NCI-H1417 treated with DMSO at 0.1 percent for 48 hours (cell line): Measurements from ENCODE around the gene TSPAN14.

Experiments used
- DNase-seq: peaks from one replicate; lab custom pipeline; 2025; lab: John Stamatoyannopoulos, UW

The TSPAN14 gene

DNA sequence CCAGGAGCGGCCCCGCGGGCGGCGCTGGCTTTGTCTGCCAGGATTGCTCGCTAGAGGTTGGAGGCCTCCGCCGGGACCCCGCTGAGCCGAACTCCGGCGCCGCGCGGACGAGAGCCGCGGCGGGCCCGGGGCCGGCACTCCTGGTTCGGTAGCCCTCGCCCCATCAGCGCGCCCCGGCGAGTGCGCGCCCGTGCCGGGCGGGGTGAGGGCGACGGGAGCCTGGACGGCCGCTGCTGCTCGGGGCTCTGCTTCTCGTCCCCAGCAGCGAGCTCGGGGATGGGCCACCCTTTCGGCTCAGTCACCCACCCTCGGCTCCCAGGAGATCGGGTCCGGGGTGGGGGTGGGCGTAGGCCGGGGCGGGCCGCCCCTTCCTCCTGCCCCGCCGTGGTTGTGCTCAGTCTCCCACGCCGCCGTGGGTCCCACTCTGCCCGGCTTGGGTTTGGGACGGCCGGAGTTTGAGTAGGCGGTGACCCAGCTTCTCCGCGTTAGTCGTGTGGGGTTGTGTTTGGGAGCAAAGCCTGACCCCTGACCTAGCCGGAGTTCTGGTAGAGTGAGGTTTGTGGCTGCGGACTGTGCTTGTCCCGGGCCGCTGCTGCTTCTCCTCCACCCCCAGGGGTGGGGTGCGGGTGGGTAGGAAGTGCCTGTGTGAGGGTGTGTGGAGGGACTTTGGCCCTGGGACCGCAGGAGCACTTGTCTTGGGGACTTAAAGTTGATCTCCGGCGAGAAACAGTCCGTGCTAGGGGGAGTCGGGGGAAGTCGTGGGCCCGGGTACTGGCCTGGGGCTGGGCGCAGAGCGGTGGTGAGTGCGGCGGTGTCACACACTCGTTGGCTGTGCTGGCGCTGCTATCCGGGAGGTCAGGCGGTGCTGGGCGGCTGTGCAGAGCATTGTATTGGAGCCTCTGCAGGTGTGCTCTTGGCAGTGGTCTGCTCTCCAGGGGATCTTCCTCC is 677 bp downstream of the TSPAN14 start:
- DNase-seq: no peak

DNA sequence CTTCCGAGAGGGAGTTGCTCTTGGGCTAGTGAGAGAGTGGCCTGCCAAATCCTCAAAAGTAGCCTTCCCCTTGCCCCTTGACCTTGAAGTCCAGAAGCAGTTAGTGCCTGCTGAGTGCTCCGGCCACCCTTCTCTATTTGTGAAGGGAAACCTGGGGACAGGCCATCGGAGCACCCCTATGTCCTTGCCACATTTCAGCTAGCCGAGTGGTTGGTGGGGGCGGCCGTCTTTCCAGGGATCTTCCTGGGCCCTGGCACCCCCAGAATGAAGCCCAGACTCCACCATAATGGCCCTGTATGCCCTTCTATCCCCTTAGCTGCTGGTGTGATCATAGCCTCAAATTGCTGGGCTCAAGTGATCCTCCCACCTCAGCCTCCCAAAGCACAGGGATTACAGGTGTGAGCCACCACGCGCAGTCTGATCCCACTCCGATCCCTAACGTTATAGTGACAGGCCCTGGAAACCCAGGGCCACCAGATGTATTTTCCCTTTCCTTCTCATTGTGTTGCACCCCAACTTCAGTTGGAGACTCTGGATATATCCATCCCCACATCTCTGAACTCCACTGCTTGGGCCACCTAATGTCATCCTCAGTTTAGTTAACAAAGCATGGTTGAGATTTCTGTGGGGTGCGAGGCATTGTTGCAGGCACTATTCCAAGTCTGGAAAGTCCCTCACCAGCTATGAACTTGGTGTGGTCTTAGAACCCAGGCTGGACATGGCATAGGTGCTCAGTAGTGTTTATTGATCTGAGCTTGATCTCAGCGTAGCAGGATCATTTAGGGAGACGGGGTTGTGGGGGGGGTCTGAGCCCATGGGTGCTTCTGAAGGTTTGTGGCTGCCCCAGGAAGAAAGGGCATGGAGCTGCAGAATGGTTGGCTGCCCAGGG is 1.6 kb downstream of the TSPAN14 start:
- DNase-seq: no peak

DNA sequence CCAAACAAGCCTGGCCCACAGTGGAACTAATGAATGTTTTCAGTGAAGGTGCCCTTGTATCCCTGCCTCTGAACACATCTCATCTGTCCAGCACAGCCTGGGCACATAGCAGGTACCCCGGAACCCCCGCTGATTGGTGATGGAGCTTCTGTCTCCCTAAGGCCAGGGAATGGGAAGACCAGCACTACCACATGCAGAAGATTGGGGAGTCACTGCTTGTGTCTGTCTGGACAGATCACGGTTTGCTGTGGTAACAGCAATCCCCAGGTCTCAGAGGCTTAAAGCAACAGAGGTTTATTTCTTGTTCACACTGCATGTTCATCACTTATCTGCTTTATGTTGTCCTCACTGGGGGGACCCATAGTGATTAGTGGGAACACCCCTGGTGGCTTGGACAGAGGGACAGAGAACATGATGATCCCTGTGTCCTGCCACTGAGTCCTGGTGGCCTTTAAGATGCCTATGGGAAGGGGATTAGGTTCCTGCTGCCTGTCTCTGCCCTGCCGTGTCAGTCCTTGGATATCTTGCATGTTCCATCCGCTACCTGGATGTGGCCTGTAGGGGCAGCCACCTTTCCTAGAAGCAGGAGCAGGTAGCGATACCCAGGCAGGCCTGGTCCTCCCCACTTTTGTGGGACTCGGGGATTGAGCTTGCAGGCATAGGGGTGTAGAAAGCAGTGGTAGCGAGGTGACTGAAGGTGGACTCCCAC is 3.6 kb downstream of the TSPAN14 start:
- no peak for DNase-seq

DNA sequence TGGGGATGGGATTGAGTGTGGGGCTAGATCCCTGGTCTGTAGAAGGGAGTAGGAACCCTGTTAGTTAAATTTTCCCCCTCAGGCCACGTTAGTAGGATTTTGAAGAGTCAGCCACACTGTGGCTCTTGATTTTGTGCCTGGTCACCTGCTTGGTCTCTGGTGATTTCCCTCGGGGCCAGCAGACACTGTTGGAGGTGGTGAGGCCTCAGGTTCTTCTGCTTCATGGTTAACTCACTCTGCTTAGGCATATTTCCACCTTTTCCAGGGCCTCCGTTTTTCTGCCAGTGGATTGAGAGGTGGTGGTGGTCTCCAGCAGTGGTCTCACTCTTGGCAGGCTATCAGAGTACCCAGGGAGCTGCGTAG is 4.1 kb downstream of the TSPAN14 start:
- DNase-seq: no peak

DNA sequence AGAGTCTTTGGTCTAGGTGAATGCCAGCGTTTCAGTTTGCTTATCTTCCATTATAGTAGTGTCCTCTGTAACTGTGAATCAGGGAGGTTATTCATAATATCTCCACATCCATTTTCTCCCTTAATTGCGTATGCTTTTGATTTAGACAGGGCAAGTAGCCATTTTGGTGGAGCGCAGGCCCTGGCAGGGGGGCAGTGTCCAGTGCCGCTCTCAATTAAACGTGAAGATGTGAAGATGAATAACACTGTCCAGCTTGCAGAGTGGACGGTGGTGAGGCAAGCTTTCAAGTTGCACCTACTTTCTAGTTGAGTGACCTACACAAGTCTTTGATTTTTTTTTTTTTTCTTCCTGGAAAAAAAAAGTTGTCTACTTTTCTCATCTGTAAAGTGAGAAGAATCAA is 4.5 kb downstream of the TSPAN14 start:
- no peak for DNase-seq

DNA sequence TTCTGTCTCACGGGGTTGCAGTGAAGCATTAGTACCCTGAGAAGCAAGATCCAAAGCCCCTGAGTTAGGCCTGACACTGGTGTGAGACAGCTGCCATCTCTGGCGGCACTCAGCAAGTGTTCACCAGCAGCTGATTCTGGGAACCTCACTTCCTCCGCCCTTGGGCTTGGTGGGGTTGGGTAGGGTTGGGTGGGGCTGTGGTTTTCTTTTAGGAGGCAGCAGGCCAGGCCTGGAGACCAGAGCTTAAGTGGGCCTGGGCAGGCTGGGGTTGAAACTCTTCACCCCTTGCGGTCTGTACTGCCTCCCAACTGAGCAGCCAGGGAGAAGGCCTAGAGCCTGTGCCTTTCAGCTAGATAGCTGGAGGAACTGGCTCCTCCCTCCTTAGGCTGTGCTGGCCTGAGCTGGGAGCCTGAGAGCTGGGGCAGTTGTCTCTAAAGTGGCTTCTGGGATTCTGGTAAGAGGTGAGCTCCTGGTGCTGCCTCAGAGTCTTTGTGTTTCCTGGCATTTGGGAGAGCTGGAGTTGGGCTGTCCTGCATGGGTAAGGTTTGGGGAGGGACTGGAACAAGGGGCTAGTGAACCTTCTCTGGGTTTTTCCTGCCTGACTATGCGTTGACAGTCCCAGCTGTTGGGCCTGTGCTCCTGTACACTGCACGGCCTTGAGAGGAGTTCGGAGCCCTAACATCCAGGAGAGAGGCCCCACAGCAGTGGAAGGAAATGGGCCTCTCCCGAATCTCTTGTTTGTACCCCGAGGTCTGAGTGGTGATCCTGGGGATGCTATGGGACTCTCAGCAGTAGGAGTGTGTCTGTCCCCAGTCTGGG is 5.1 kb downstream of the TSPAN14 start:
- DNase-seq: no peak

DNA sequence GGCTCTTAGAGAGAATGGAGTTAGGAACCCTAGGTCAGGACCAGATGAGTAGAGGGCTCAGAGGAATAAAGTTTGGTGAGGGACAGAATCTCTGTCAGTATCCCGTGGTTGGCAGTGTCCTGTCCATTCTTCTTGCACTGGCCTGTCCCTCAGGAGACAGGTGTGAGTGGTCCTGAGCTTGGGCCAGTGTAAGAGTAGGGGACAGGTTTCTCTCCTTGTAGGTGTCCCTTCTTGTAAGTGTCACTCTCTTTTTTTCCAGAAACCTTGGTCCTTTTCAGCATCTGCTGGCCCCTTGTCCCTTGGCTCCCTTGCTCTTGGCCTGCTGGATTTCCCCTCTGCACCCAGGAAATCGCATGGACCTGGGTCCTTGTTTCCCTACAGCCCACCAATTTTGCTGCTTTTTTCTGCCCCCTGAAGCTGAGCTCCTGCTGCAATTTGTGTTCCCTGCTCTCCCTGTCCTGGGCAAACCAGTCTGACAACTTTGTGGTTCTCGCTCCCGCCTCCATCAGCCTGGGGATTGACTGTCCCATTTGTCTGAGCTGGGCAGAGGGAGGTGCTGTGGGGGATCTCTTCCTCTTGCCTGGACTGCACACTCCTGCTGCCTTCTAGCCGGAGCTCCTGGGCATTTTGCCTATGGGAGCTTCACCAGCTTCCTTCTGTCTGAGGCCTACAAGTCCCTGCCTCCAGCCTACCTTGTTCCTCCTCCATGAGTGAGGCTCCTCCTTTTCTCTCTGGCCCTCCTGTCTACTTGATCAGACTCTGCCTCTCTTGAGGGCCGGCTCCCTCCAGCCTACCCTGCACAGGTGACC is 6.5 kb downstream of the TSPAN14 start:
- DNase-seq: no peak

DNA sequence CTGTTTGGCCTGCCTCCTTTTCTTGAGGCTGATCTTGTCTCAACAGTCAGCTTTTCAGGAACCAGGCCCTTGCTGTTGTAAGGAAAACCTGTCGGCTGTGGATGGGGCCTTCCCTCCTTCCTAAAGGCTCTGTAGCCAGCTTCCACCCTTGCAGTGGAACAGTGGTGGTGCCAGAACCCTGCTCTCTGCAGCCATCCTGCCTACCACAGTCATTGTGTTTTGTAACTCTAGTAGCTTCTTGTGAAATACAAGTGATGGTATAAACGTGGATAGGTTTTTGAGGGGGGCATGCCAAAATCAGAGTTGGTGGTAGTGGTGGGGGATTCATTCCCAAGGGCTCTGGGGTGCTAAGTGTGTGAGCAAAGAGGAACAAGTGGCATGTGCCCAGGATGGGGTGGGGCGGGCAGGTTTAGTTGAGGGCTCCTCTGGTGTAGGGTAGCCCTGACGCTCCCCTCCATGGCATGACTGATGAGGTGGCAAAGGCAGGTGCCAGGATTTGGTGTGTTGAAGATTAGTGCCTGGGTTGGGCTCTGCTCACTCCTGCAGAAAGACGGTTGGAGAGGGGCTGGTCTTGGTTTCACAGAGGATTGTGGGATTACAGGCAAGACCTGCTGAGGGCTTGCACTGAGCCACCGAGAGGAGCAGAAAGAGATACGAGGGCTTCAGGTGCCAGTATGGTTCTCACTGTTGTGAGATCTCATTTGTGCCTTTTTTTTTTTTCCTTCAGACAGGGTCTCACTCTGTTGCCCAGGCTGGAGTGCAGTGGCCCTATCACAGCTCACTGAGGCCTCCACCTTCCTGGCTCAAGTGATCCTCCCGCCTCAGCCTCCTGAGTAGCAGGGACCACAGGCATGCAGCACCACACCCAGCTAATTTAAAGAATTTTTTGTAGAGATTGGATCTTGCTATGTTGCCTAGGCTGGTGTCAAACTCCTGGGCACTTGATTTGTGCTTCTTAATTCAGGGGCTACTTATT is 7.4 kb downstream of the TSPAN14 start:
- DNase-seq: no peak

DNA sequence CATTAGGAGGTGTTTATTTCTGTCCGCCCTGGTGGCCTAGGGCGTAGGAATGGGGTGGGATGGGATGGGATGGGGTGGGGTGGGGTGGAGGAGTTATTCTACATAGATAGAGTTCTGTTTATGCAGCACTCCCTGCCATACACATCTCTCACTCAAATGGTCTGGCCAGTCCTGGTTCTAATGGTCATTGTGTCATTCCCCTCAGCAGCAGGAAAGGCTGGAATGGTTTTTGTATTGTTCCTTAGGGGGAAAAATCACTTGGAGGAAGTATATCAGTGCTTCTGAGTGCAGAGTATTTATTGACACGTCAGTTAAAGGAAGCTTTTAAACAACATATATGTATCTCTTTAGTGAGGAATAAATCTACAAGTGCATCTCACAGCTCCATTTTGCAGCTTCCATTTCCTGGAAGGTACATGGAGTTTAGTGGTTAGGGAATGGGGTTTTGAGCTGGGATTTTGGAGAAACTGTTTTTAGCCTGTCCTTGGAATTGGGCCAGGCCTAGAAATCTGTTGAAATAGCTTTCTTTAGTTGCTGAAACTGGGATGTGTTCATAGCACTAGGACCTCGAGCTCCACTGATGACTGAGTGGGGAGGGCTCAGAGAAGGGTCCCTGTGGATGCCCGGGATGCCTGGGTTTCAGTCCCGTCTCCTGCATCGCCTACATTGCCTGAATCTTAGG is 8.3 kb downstream of the TSPAN14 start:
- DNase-seq: no peak

DNA sequence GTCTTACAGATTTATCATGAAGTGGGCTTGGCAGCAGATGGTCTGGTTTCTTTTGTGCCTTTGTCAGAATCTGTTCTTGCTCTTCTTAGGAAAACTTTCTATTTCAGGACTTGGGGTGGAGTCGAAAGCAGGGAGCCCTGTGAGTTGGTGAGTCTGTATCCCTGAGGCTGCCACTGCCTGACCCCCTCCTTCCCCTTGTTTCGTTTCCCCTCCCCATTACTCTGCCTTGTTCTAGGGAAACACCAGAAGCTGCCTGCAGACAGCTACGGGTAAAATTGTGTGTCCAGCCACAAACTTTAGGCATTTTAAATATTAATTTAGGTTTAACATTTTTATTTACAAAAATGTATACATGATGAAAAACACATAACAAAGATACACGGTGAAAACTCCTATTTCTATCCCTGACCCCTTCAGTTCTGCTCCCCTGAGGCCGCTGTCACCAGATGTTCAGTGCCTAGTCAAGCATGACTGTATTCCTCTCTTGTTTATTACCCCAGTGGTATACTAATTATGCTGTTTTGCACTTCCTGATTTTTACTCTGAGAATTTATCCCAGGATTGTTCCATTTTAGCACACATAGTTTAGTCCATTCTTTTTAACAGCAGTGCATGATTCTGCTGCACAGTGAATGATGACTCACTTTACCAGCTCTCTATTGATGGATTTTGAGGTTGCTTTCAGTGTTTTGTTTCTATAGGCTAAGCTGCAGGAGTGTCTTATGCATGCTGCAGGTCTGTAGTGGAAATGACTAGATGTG is 9.1 kb downstream of the TSPAN14 start:
- DNase-seq: no peak

DNA sequence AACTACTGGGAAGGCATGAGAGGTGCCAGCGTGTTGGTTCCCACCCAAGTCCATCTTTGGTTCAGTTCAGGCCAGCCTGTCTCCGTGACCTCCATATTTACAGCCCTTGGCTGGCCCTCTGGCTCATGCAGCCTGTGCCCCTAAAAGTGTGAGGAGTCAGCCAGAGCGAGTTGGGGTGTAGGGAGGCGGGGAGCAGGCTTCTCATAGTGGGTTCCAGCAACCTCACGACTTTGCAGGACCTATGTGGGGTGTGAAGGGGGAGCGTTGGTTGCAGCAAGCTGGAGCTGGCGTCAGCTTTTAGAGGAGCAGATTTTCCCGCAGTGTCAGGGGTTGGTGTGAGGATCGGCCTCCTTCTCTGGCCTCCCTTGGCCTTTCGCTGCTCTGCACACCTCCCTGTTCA is 9.8 kb downstream of the TSPAN14 start:
- DNase-seq: no peak

DNA sequence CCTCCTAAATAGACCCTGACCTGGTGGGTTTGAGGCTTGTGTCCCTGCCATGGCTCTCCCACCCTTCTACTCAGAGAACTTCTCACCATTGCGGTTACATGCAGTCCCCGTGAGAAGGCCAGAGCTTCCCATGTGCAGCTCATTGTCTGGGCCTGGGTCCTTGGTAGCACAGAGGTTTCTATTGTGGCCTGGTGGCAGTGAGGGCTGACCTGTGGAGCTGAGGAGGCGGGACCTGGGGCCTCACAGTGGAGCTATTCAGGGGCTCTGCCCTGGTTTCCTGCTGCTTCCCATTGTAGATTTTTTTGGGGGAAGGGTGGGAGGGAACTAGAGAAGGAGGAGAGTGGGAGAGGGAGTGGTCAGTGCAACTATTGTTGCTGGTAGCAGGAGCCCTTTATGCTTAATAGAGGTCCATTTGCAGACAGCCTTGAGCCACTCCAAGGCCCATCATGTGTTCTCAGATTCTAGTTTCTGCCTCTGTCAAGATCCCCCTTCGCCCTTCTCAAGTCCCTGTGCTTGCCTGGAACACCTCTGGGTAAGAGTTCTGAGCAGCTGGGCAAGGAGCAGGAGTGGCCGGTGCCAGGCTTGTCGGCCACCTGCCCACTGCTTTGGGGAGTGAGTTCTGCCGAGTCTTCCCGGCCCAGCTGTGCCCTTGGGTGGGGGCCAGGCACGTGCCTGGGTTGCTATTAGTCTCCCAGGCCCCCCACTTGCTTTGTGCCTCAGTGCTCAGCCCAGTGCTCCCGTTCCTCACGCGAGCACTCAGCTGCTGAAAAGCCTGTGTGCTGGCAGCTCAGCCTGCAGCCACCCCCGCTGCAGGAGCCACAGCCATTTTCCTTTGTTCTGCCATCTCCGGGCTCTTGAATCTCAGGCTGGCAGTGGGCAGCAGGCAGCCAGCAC is 10.7 kb downstream of the TSPAN14 start:
- DNase-seq: no peak

DNA sequence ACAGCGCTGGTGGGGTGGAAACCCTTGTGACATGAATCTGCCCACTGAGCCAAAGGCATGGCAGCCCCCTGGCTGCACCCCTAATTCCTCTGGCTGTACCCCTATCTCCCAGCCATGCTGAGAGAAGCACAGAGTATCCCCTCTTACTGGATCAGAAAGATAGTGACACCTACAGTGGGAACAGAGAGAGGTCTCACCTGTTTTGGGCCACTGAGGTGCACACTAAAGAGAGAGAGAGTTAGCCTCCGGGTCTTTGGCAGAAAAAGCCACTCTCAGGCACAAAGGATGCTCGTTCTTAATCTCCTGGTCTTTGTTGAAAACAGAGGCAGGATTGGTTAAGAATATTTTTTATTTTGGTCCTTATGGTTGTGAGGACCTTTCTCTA is 11.3 kb downstream of the TSPAN14 start:
- DNase-seq: no peak

DNA sequence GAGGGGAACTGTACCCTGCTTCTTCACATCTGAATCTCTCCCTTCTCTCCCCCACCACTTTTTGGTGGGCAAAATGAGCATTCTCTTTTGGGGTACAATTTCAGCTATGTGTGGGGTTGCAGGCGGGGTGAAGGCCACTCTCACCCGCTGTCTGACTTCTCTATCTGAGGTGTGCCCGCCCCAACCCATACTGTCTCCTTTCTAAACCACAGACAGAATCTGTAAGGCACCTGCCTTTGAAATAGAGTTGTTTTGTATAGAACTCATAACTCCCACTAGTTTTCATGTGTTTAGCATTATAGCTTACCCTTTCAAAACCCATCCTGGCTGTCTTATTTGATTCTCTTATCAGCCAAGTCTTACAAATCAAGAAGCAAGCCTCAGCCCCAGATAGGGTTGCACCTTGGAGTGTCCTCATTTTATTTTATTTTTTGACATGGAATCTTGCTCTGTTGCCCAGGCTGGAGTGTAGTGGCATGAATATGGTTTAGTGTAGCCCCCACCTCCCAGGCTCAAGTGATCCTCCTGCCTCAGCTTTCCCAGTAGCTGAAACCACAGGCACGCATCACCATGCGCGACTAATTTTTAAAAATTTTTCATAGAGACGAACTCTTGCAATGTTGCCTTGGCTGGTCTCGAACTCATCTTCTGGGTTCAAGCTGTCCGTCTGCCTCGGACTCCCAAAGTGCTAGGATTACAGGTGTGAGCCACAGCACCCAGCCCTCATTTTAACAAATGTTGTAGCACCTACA is 11.9 kb downstream of the TSPAN14 start:
- no peak for DNase-seq

DNA sequence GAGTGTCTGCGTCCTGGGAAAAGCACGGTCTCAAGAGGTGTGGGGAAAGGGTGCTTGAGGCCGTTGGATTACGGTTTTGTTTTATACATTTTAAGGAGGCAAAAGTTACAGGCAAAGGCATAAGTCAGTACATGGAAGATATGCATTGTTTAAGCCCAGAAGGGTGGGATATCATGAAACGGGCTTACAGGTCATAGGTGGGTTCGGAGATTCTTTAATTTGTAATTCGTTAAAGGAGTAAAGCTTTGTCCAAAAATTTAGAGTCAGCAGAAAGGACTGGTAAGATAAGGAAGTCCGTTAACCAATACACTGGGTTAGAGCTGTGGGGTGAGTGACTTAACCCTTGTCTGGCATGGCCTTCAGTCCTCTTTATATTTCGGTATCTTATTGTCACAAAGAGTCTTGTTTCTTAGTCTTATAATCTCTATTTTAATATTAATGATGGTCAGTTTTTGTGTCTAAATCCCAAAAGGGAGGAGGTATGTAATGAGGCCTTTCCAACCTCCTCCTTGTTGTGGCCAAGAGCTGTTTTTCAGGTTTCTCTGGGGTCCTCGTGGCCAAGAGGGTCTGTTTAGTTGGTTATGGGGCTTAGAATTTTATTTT is 12.7 kb downstream of the TSPAN14 start:
- no peak for DNase-seq

DNA sequence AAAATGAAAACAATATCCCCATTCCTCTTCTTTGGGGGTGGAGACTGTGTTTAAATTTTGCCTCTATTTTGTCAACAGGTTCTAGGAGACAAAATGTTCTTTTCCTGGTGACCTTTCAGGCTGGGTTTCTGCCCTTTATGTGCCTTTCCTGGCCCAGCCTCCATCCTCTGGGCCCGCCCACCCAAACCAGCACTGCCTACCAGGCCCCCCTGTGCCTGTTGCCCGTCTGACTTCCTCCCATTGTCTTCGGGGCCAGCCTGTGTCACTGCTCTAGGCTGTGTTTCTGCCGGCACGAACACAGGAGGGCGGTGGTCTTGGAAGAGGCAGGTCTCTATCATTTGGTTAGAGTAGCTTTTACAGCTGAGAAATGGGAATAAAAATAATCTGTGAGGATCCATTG is 13.9 kb downstream of the TSPAN14 start:
- DNase-seq: no peak
